ENCODE measurements around the gene HTATIP2. TPM values are rescaled to one million over a fixed set of nuclear protein-coding genes. Genes with fewer than 3 reads are reported as not detected.

The HTATIP2 gene
- total RNA-seq, 2 experiments from 2014 or later: 13.9 TPM; not detected in 1

GRCh38 chr11:20342347-20343141 lies 21.0 kb upstream of the HTATIP2 start:
- Histone ChIP-seq H2AFZ (ENCODE audit: low read length) (no peak overlapping the region), H3K79me2 (ENCODE audit: insufficient read depth, low read depth, low read length) (no peaks in the 10 kb centered on the region), H3K9me2 (ENCODE audit: insufficient read depth, low read length) (no peaks in the 10 kb centered on the region), H3K36me3 (ENCODE audit: insufficient read depth, low read length) (no peaks in the 10 kb centered on the region), H3K9me3 (ENCODE audit: low read length) (no peaks in the 10 kb centered on the region), H3K4me3 (ENCODE audit: low read depth, low read length, poor library complexity, severe bottlenecking) (no peak overlapping the region), H3K4me2 (ENCODE audit: low read length) (no peak overlapping the region), H3K27ac (ENCODE audit: low read depth, low read length, poor library complexity, severe bottlenecking) (no peak overlapping the region), H4K20me1 (ENCODE audit: insufficient read depth, low read length) (no peaks in the 10 kb centered on the region), H3K4me1 (ENCODE audit: insufficient read depth, low read length, poor library complexity, severe bottlenecking) (no peaks in the 10 kb centered on the region)
- no TSS peak for BruUV-seq (replicated peaks)
- DNase-seq (ENCODE audit: low spot score): no peak
- ChIA-PET CTCF (ENCODE audit: unreplicated experiment) (no interaction called here), POLR2A (no interaction called here)
- intact Hi-C loops (cut with micrococcal nuclease; ENCODE audit: unreplicated experiment): no loop called here
- no peak for TF ChIP-seq EZH2phosphoT487 (IDR thresholded peaks at IDR 0.05; ENCODE audit: borderline replicate concordance, low read depth, low read length)
- no peak for TF ChIP-seq CTCF (conservative IDR thresholded peaks at IDR 0.05; ENCODE audit: low read length)

- Histone ChIP-seq H4K20me1 (ENCODE audit: insufficient read depth, low read length) (no peaks in the 10 kb centered on the region), H3K36me3 (ENCODE audit: insufficient read depth, low read length) (no peaks in the 10 kb centered on the region), H3K9me3 (ENCODE audit: low read length) (no peaks in the 10 kb centered on the region), H3K9me2 (ENCODE audit: insufficient read depth, low read length) (no peaks in the 10 kb centered on the region), H2AFZ (ENCODE audit: low read length) (no peak overlapping the region), H3K27ac (ENCODE audit: low read depth, low read length, poor library complexity, severe bottlenecking) (no peak overlapping the region), H3K4me1 (ENCODE audit: insufficient read depth, low read length, poor library complexity, severe bottlenecking) (no peaks in the 10 kb centered on the region), H3K79me2 (ENCODE audit: insufficient read depth, low read depth, low read length) (no peaks in the 10 kb centered on the region), H3K4me2 (ENCODE audit: low read length) (no peak overlapping the region), H3K4me3 (ENCODE audit: low read depth, low read length, poor library complexity, severe bottlenecking) (no peak overlapping the region)
- TF ChIP-seq CTCF (conservative IDR thresholded peaks at IDR 0.05; ENCODE audit: low read length): no peak
- TF ChIP-seq EZH2phosphoT487 (IDR thresholded peaks at IDR 0.05; ENCODE audit: borderline replicate concordance, low read depth, low read length): no peak
- intact Hi-C loops (cut with micrococcal nuclease; ENCODE audit: unreplicated experiment): loop anchor here (10.0 kb wide), 1 partner anchor 416 kb away; no protein-coding TSS in a partner anchor
- ChIA-PET CTCF (ENCODE audit: unreplicated experiment) (no interaction called here), POLR2A (no interaction called here)
- DNase-seq (ENCODE audit: low spot score): no peak
- BruUV-seq (replicated peaks): no TSS peak
Measured at GRCh38 chr11:20351136-20351535, 12.4 kb upstream of the HTATIP2 start.

- no peak for DNase-seq (ENCODE audit: low spot score)
- no peak overlapping the region for H3K4me2 ChIP-seq (ENCODE audit: low read length)
- TF ChIP-seq CTCF (conservative IDR thresholded peaks at IDR 0.05; ENCODE audit: low read length) (no peak), EZH2phosphoT487 (IDR thresholded peaks at IDR 0.05; ENCODE audit: borderline replicate concordance, low read depth, low read length) (no peak)
- no peaks in the 10 kb centered on the region for H3K4me1 ChIP-seq (ENCODE audit: insufficient read depth, low read length, poor library complexity, severe bottlenecking)
- H3K9me3 ChIP-seq (ENCODE audit: low read length): no peaks in the 10 kb centered on the region
- no peaks in the 10 kb centered on the region for H3K36me3 ChIP-seq (ENCODE audit: insufficient read depth, low read length)
- POLR2A ChIA-PET: interaction anchor here (0.6 kb wide), 1 partner anchor 368 kb away, joined by 4 read pairs; no protein-coding TSS in a partner anchor
- no peaks in the 10 kb centered on the region for H3K79me2 ChIP-seq (ENCODE audit: insufficient read depth, low read depth, low read length)
- BruUV-seq (replicated peaks): no TSS peak
- H2AFZ ChIP-seq (ENCODE audit: low read length): no peak overlapping the region
- no peak overlapping the region for H3K4me3 ChIP-seq (ENCODE audit: low read depth, low read length, poor library complexity, severe bottlenecking)
- H4K20me1 ChIP-seq (ENCODE audit: insufficient read depth, low read length): no peaks in the 10 kb centered on the region
- H3K27ac ChIP-seq (ENCODE audit: low read depth, low read length, poor library complexity, severe bottlenecking): no peak overlapping the region
- CTCF ChIA-PET (ENCODE audit: unreplicated experiment): interaction anchor here (0.6 kb wide), 1 partner anchor 1929 kb away, joined by 3 read pairs; no protein-coding TSS in a partner anchor
- intact Hi-C loops (cut with micrococcal nuclease; ENCODE audit: unreplicated experiment): loop anchor here (10.0 kb wide), 1 partner anchor 417 kb away; no protein-coding TSS in a partner anchor
- no peaks in the 10 kb centered on the region for H3K9me2 ChIP-seq (ENCODE audit: insufficient read depth, low read length)
Measured at GRCh38 chr11:20351751-20352262, 11.7 kb upstream of the HTATIP2 start.
